ENCODE results near the gene SOHLH2.
A peak's percentile ranks its signal among the peaks of the same experiment; 100 is the strongest.

The SOHLH2 gene

DNA sequence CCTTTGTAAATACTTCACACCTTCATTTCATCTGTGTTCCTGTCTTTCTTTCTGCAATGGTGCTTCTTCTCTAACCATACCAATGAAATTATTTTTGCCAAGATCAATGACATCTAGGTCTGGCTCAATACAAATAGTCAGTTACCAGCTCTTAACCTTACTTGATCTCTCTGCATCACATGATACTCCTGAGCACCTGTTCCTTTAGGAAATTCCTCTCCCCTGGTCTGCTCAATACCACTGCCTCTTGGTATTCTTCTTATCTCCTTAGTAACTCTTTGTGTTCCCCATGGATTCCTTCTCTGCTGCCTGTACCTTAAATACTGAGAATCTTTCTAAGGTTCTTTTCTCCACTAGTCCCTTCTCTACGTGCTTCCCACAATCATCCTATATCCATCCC lies 25.9 kb downstream of the SOHLH2 start:
- no peak for DNase-seq

- no peak for DNase-seq
Measured at GRCh38 chr13:36183901-36184300, 30.5 kb downstream of the SOHLH2 start.

- no peak for DNase-seq
Measured at GRCh38 chr13:36175621-36176020, 38.7 kb downstream of the SOHLH2 start.

- DNase-seq, result no peak
Measured at GRCh38 chr13:36174923-36175322, 39.4 kb downstream of the SOHLH2 start.

GRCh38 chr13:36173571-36174322 lies 40.6 kb downstream of the SOHLH2 start:
- no peak for DNase-seq

- DNase-seq, result no peak
Measured at GRCh38 chr13:36166046-36166445, 48.3 kb downstream of the SOHLH2 start.

GRCh38 chr13:36163809-36164308 lies 50.5 kb downstream of the SOHLH2 start:
- DNase-seq, result peak in 5 of 56 donors; percentile 0 to 12 (median 5)

GRCh38 chr13:36163286-36163685 lies 51.1 kb downstream of the SOHLH2 start:
- DNase-seq, result peak in 1 of 56 donors; percentile 10

DNA sequence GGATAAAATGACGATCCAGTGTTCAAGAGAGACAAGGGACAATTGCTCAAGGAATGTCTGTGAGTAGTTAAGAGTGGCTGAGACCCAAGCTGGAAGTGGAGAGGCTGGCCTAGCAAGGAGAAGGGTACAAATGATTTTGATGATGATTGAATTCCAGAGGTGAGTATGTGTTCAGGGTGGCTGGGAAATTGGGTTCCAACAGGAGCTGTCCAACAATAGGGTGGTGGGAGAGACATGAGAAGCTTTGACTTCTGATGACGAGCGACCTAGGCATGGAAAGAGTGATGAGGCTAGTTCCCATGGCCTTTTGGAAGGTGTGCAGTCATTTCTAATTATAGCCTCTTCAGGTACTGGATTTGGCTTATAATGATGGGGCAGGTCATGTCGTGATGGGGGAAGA lies 54.1 kb downstream of the SOHLH2 start:
- DNase-seq, result no peak

GRCh38 chr13:36158611-36159010 lies 55.7 kb downstream of the SOHLH2 start:
- DNase-seq, result no peak

- DNase-seq, result no peak
Measured at GRCh38 chr13:36157480-36157879, 56.9 kb downstream of the SOHLH2 start.

DNA sequence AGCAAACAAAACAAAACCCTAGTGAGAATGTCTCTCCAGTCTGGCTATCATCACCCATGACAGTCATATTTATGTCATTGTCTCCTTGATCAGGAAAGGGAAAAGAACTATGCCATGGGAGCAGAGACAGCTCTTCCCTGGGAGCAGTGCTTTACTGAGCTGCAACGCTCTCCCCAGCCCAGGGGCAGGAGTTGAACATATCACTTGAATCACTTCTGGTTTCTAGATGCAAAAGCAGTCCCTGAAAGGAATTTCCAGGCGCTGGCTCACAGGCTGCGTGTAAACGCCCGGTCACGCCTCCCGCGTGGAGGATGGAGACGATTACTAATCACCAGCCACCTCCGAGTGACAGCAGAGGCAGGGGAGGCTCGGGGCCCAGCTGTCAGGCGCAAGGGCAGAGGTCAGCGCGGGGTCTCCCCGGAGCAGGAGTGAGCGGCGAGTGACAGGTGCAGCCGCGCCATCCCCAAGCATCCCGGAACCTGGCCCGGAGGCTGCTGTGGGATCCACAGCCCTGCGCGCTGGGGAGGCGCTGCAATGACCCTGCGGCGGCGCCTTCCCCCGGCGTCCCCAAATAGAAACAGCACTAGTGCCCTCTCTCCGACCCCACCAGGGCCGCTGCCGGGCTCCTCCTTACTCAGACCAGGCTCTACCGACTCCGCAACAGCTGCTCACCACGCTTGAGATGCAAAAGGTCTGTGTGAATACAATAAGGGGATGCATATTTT lies 59.6 kb downstream of the SOHLH2 start:
- peak in 17 of 56 donors; percentile 10 to 65 (median 21) for DNase-seq

- no peak for DNase-seq
Measured at GRCh38 chr13:36151591-36151990, 62.8 kb downstream of the SOHLH2 start.

- DNase-seq, result no peak
Measured at GRCh38 chr13:36148446-36148845, 65.9 kb downstream of the SOHLH2 start.

DNA sequence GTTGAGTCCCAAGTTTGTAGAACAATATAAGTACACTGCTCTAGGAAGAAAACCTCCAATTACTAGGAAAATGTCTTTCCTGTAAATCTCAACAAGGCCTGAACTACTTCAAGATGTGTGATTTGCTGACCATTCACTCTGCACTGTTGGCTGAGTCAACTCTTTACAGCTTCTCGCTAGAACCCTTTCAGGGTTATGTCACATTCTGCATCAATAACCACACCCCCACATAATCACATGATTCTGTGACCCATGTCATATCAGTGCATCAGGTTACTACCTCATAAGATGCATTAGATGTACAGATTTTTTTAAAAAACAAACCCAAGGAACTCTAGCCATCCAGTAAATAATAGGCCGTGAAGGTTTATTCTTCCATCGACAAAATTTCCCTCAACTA lies 67.0 kb downstream of the SOHLH2 start:
- DNase-seq, result no peak

DNA sequence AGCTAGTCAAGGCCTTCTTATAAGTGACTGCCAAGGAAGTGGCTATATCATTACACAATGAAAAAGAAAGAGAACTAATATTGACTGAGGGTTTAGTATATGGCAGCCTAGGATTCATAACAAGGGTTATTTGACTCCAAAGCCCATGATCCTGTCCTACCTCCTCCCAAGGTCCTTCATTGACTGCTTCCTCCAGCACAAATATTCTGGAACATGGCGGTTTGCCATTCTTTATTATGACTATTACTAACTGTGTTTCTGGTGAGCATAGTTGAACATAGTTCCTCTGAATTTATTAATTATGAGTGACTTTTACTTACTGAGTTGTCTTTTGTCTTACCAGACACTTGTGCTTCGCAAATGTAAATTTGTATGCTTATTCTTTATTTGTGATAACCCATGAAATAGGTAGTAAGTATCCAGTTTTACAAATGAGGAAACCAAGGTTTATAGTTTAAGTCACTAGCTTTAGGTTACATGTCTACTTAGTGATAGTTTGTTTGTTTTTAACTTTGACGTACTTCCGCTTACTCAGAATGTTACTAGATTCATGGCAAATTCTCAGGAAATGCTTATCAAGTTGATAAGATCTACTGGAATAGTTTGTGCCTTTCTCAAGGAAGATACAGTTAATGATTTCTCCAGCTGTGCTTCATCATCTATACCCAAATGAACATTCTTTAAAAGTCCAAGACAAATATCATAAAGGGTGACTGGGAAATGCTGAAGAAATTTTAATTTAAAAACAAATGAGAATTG lies 67.7 kb downstream of the SOHLH2 start:
- no peak for DNase-seq

GRCh38 chr13:36143738-36144137 lies 70.6 kb downstream of the SOHLH2 start:
- DNase-seq, result no peak

DNA sequence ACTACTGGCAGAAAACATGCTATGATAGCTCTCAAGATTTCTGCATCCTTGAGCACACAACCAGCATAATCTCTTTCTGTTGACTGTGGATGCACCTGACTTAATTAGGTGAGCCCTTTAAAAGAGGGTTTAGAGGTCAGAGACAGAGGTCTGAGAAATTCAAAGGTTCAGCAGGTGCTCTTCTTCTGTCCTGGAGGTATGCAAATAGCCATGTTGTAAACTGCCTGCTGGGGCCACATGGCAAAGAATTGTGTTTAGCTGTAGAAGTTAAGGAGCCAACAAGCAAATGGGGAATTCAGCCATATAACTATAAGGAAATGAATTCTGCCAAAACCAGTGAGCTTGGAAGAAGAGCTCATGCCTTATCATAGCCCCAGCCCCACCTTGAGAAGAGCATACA lies 71.6 kb downstream of the SOHLH2 start:
- no peak for DNase-seq

DNA sequence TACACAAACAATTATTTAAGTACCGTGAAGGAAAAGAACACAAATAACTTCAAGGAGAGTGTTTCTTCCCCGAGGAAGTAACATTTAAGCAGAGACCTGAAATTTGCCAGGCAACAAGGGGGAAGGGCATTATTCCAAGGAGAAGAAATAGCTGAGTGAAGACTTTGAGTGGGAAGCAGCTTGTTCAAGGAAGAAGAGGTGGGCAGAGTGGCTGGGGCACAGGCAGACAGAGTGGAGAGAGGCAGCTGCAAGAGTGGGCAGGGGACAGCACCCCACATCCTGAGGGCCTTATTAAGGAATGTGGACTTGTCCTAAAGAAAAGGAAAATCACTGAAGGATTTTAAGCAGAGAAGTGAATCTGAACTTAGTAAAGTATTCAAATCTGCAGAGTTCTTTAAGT lies 78.5 kb downstream of the SOHLH2 start:
- DNase-seq, result no peak

GRCh38 chr13:36134632-36135031 lies 79.7 kb downstream of the SOHLH2 start:
- DNase-seq, result no peak

- DNase-seq, result no peak
Measured at GRCh38 chr13:36133950-36134626, 80.3 kb downstream of the SOHLH2 start.

All from nucleus accumbens (tissue), 56 donors.